Mucosa of descending colon (tissue), 3 donors: ENCODE data around the gene LSP1. TPM values are rescaled to one million over a fixed set of nuclear protein-coding genes. Genes with fewer than 3 reads are reported as not detected.

ENCODE experiments used
- ATAC-seq: fragments of 200-7000 bp; cut with Tn5 transposase; one replicate; pipeline ENCODE4 v1.9.1; 2020; ENCODE audit warnings: mild to moderate bottlenecking, moderate library complexity
- DNase-seq, 3 donors: peaks; one replicate each; pipeline ENCODE4 v3.0.0-alpha.2; 2020
- H3K36me3 ChIP-seq: fragments of 200-600 bp; one replicate; pipeline ENCODE4 v1.8.0; 2021; ENCODE audit warnings: low read depth, mild to moderate bottlenecking
- H3K4me1 ChIP-seq: fragments of 200-600 bp; one replicate; pipeline ENCODE4 v1.8.0; 2021; ENCODE audit warnings: low read depth, mild to moderate bottlenecking
- H3K4me3 ChIP-seq: fragments of 200-600 bp; one replicate; pipeline ENCODE4 v1.8.0; 2021; ENCODE audit warnings: mild to moderate bottlenecking
- H3K9me3 ChIP-seq: fragments of 200-600 bp; one replicate; pipeline ENCODE4 v1.8.0; 2021; ENCODE audit warnings: mild to moderate bottlenecking
- CTCF ChIP-seq: fragments of 200-600 bp; IDR thresholded peaks from one replicate; pipeline ENCODE4 v1.8.0; 2022; ENCODE audit warnings: antibody characterized with exemption, mild to moderate bottlenecking
- intact Hi-C, 2 donors: fragments of 100-400 bp; cut with DNase I in 1 of 2; cut with micrococcal nuclease in 1 of 2; formaldehyde crosslinking; loops; one replicate each; pipeline versions ENCODE4 v1.11.0 to v1.11.1; 2022; cut with DNase I, micrococcal nuclease
- total RNA-seq, 3 donors: library from RNA; stranded (reverse); fragmentation: NEBNext Ultra II Directional in 2 of 3; extraction: Animal tissue kit (Norgen Biotek cat#: 25700) in 2 of 3; gene quantifications; one replicate each; pipeline versions ENCODE4 v1.2.1 to v1.2.4, GENCODE V29; 2021 to 2023
- donor health status: DM: no; HTN: no; CAD: no; lungs with moderate emphysema.
- donor health status: DM: no; HTN: no; CAD: no.
- donor health status: DM: no; HTN: yes; CAD: no.

Gene LSP1
- total RNA-seq, 3 donors from 2014 or later, result 18.5 to 32.2 (median 23.6) TPM

- intact Hi-C loops, result no loop called here
- ATAC-seq (no peak), DNase-seq (no peak)
- no peak overlapping the region for H3K4me3 ChIP-seq
- H3K4me1 ChIP-seq, result no peaks in the 10 kb centered on the region
- no peaks in the 10 kb centered on the region for H3K9me3 ChIP-seq
- TF ChIP-seq CTCF, result no peak
- no peaks in the 10 kb centered on the region for H3K36me3 ChIP-seq
These were observed 35.5 kb downstream of the LSP1 start for GRCh38 chr11:1888347-1888753.

GRCh38 chr11:1888811-1889210, 35.9 kb downstream of the LSP1 start:
- Histone ChIP-seq H3K4me1 (no peaks in the 10 kb centered on the region), H3K4me3 (no peak overlapping the region), H3K36me3 (no peaks in the 10 kb centered on the region), H3K9me3 (no peaks in the 10 kb centered on the region)
- no peak for ATAC-seq
- TF ChIP-seq CTCF, result no peak
- intact Hi-C loops, result no loop called here
- DNase-seq, result no peak

- ATAC-seq (peak; percentile 69), DNase-seq (peak in 2 of 3 donors; percentile 57 to 85)
- H3K4me3 ChIP-seq, result no peak overlapping the region
- no peak for TF ChIP-seq CTCF
- no peaks in the 10 kb centered on the region for H3K36me3 ChIP-seq
- H3K9me3 ChIP-seq, result no peaks in the 10 kb centered on the region
- intact Hi-C loops, result no loop called here
- H3K4me1 ChIP-seq, result no peaks in the 10 kb centered on the region
These were observed 36.5 kb downstream of the LSP1 start for GRCh38 chr11:1889224-1889930.

- no peak for DNase-seq
These were observed 37.3 kb downstream of the LSP1 start for GRCh38 chr11:1889941-1890855.

More at GRCh38 chr11:1889941-1890855, 37.3 kb downstream of the LSP1 start:
- TF ChIP-seq CTCF, result no peak
- ATAC-seq, result no peak
- intact Hi-C loops, result no loop called here
- Histone ChIP-seq H3K36me3 (no peaks in the 10 kb centered on the region), H3K9me3 (no peaks in the 10 kb centered on the region), H3K4me3 (no peak overlapping the region), H3K4me1 (no peaks in the 10 kb centered on the region)
